ENCODE measurements around the gene SPART.

GRCh38 chr13:36374063-36374462 is 27.9 kb upstream of the SPART start:
- TF ChIP-seq CTCF (IDR thresholded peaks at IDR 0.05) (no peak), ZFX (IDR thresholded peaks at IDR 0.05; ENCODE audit: borderline replicate concordance) (no peak)
